HG03066 (cell line): ENCODE data around the gene FBXO30.
A peak's percentile ranks its signal among the peaks of the same experiment; 100 is the strongest.

Experiments
- ATAC-seq: cut with Tn5 transposase; IDR thresholded peaks from one replicate; pipeline ENCODE4 v1.9.1; 2021; ENCODE audit warnings: low read depth; ENCODE audit not compliant: unreplicated experiment

Gene FBXO30

GRCh38 chr6:145814501-145815308, at the start of gene FBXO30:
Gene FBXO30, minus strand, starts transcription at chr6:145814795. Its CDS starts 8,390 bp downstream, at chr6:145806405.
- peak; percentile 72 for ATAC-seq

GRCh38 chr6:145863988-145864616, 49.5 kb upstream of the FBXO30 start:
- ATAC-seq: peak; percentile 32

GRCh38 chr6:145863366-145863765, 48.8 kb upstream of the FBXO30 start:
- ATAC-seq: no peak

- ATAC-seq: no peak
These were observed 46.0 kb upstream of the FBXO30 start for GRCh38 chr6:145860562-145860961.

GRCh38 chr6:145850671-145851070, 36.1 kb upstream of the FBXO30 start:
- ATAC-seq: no peak

GRCh38 chr6:145848541-145848940, 33.9 kb upstream of the FBXO30 start:
- ATAC-seq: no peak

GRCh38 chr6:145845557-145845956, 31.0 kb upstream of the FBXO30 start:
- no peak for ATAC-seq

- no peak for ATAC-seq
These were observed 30.4 kb upstream of the FBXO30 start for GRCh38 chr6:145844933-145845540.

GRCh38 chr6:145842693-145843546, 28.3 kb upstream of the FBXO30 start:
- ATAC-seq: no peak

- no peak for ATAC-seq
These were observed 27.1 kb upstream of the FBXO30 start for GRCh38 chr6:145841668-145842067.

GRCh38 chr6:145839653-145840052, 25.1 kb upstream of the FBXO30 start:
- ATAC-seq: no peak

- ATAC-seq: no peak
These were observed 23.7 kb upstream of the FBXO30 start for GRCh38 chr6:145838305-145838704.

- ATAC-seq: no peak
These were observed 22.2 kb upstream of the FBXO30 start for GRCh38 chr6:145836772-145837171.

- no peak for ATAC-seq
These were observed 21.6 kb upstream of the FBXO30 start for GRCh38 chr6:145836170-145836569.

GRCh38 chr6:145830612-145831011, 16.0 kb upstream of the FBXO30 start:
- ATAC-seq: no peak

GRCh38 chr6:145829950-145830349, 15.4 kb upstream of the FBXO30 start:
- no peak for ATAC-seq

- ATAC-seq: no peak
These were observed 14.5 kb upstream of the FBXO30 start for GRCh38 chr6:145829102-145829501.

GRCh38 chr6:145824344-145824743, 9.7 kb upstream of the FBXO30 start:
- no peak for ATAC-seq

GRCh38 chr6:145823328-145823944, 8.8 kb upstream of the FBXO30 start:
- no peak for ATAC-seq

GRCh38 chr6:145822456-145822855, 7.9 kb upstream of the FBXO30 start:
- ATAC-seq: no peak
